NCI-H2196 (cell line): Measurements from ENCODE around the gene ACTR8.

ENCODE experiments used
- DNase-seq: peaks from one replicate; lab custom pipeline; 2025; ENCODE audit not compliant: unreplicated experiment; lab: John Stamatoyannopoulos, UW

The ACTR8 gene

DNA sequence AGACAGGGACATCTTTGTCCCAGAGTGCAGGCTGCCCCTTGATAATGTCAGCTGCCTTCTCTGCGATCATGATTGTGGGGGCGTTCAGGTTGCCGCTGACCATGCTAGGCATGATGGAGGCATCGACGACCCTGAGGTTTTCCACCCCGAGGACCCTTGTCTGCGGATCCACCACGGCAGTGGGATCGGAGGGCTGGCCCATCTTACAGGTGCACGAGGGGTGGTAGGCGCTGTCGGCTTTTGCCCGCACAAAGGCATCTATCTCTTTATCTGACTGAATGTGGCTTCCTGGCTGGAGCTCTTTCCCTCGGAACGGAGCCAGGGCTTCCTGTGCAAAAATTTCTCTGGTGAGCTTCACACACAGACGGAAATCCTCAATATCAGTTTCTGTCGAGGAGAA, 64.1 kb downstream of the ACTR8 start:
- DNase-seq: no peak

DNA sequence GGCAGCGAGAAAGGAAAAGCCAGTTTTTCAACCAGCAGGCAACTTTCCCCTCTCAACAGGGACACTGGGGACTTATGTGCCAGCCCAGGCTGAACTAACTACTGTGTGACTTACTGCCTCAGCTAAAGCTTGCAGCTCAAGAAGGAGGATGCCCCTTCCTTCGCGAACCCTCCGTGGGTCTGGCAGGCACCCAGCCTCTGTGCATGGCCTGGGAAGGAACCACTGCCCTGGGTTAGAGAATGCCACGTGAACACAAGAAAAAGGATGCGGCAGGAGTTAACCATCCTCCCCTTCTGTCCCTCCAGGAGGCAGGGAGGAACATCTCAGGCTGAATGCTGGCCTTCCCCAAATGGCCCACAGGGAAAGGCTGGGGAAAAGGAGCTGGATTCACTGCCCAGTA, 64.7 kb downstream of the ACTR8 start:
- DNase-seq: no peak
